HCT116 (cell line): ENCODE data around the gene ITPKB. TPM values are rescaled to one million over a fixed set of nuclear protein-coding genes. Genes with fewer than 3 reads are reported as not detected.

Experiments
- ATAC-seq: fragments of 200-7000 bp; cut with Tn5 transposase; 2 replicates; pipeline ENCODE4 v1.9.1; 2020; ENCODE audit warnings: mild to moderate bottlenecking, moderate library complexity
- BruUV-seq: library from RNA; stranded (reverse); fragments of 400-500 nt; replicated peaks from 2 replicates; lab custom pipeline; 2021; lab: Mats Ljungman, UMichigan
- CTCF ChIA-PET: fragments of 300-600 bp; sonication (Branson Sonifier 250); formaldehyde crosslinking; loops from one replicate; lab custom pipeline; 2021; ENCODE audit warnings: antibody characterized with exemption; lab: Charles Lee
- POLR2A ChIA-PET: fragments of 300-600, 350-600 bp; sonication (Branson Sonifier 250); formaldehyde crosslinking; loops from one replicate; lab custom pipeline; 2021; ENCODE audit warnings: antibody characterized with exemption; lab: Charles Lee
- RAD21 ChIA-PET, 2 experiments: fragments of 300-600 bp; sonication (Branson Sonifier 250); formaldehyde crosslinking; loops; one replicate each; lab custom pipeline; 2023; ENCODE audit warnings: low total read pairs in 2 of 2; ENCODE audit not compliant: uncharacterized antibody in 2 of 2, unreplicated experiment in 2 of 2, low non-redundant PET in 1 of 2; lab: Charles Lee
- DNase-seq: peaks from one replicate; pipeline ENCODE4 v3.0.0-alpha.2; 2010; ENCODE audit warnings: low read depth, low spot score
- H2AFZ ChIP-seq: fragments of 200-600 bp; shearing (Covaris generic), sonication (generic); 2 replicates; pipeline ENCODE4 v1.6.1; 2017; ENCODE audit warnings: low read depth, mixed run types, mixed read lengths, antibody characterized with exemption, low read length; ENCODE audit not compliant: poor library complexity, severe bottlenecking
- H3K27ac ChIP-seq: 2 replicates; pipeline ENCODE4 v1.5.1; 2012; ENCODE audit warnings: low read depth, low read length
- H3K27me3 ChIP-seq: fragments of 200-600 bp; sonication (generic); 2 replicates; pipeline ENCODE4 v1.6.1; 2016; ENCODE audit warnings: mixed run types, low read length, mixed read lengths; ENCODE audit not compliant: insufficient read depth
- H3K36me3 ChIP-seq, 2 experiments: fragments of 200-500 bp in 1 of 2; fragments of 200-600 bp in 1 of 2; sonication (Bioruptor generic) in 1 of 2; sonication (generic) in 1 of 2; 2 replicates each; pipeline versions ENCODE4 v1.5.1 to v1.6.1; 2014 to 2016; ENCODE audit warnings: low read length in 2 of 2, inconsistent platforms in 1 of 2, mixed read lengths in 1 of 2, mixed run types in 1 of 2; ENCODE audit not compliant: insufficient read depth in 2 of 2, control insufficient read depth in 1 of 2
- H3K4me1 ChIP-seq, 2 experiments: fragments of 200-600 bp in 1 of 2; sonication (generic) in 1 of 2; 2 replicates each; pipeline versions ENCODE4 v1.5.1 to v1.6.1; 2012 to 2017; ENCODE audit warnings: low read length in 2 of 2, inconsistent platforms in 1 of 2, mild to moderate bottlenecking in 1 of 2, mixed read lengths in 1 of 2, mixed run types in 1 of 2, moderate library complexity in 1 of 2; ENCODE audit not compliant: insufficient read depth in 2 of 2, control insufficient read depth in 1 of 2
- H3K4me2 ChIP-seq: fragments of 200-600 bp; sonication (generic); 2 replicates; pipeline ENCODE4 v1.6.1; 2017; ENCODE audit warnings: mixed run types, low read length, mixed read lengths
- H3K4me3 ChIP-seq, 2 experiments: fragments of 200-600 bp in 1 of 2; sonication (generic) in 1 of 2; replicated peaks in 1 of 2; 2 replicates each; pipeline ENCODE4 v1.5.1; 2011 to 2016; ENCODE audit warnings: low read length in 2 of 2, control low read depth in 1 of 2, low read depth in 1 of 2, mild to moderate bottlenecking in 1 of 2, mixed read lengths in 1 of 2, mixed run types in 1 of 2
- H3K79me2 ChIP-seq: fragments of 200-600 bp; sonication (generic); 2 replicates; pipeline ENCODE4 v1.6.1; 2017; ENCODE audit warnings: mild to moderate bottlenecking, mixed run types, low read length, moderate library complexity, mixed read lengths; ENCODE audit not compliant: insufficient read depth
- H3K9ac ChIP-seq: fragments of 200-600 bp; sonication (generic); 2 replicates; pipeline ENCODE4 v1.6.1; 2016; ENCODE audit warnings: low read length, mixed read lengths
- H3K9me2 ChIP-seq: fragments of 200-600 bp; sonication (generic), shearing (Covaris generic); 2 replicates; pipeline ENCODE4 v1.6.1; 2017; ENCODE audit warnings: mixed run types, mild to moderate bottlenecking, moderate library complexity; ENCODE audit not compliant: insufficient read depth
- H3K9me3 ChIP-seq, 2 experiments: fragments of 200-500 bp in 1 of 2; fragments of 200-600 bp in 1 of 2; sonication (Bioruptor generic) in 1 of 2; sonication (generic) in 1 of 2; 2 replicates each; pipeline ENCODE4 v1.6.1; 2014 to 2017; ENCODE audit warnings: low read length in 2 of 2, mixed read lengths in 2 of 2, inconsistent platforms in 1 of 2, low read depth in 1 of 2, mild to moderate bottlenecking in 1 of 2, mixed run types in 1 of 2, moderate library complexity in 1 of 2; ENCODE audit not compliant: control insufficient read depth in 1 of 2, insufficient read depth in 1 of 2
- H4K20me1 ChIP-seq: fragments of 200-600 bp; sonication (generic), shearing (Covaris generic); 2 replicates; pipeline ENCODE4 v1.6.1; 2017; ENCODE audit warnings: mixed run types, mild to moderate bottlenecking, moderate library complexity; ENCODE audit not compliant: insufficient read depth
- CBX3 ChIP-seq: IDR thresholded peaks from 2 replicates; pipeline ENCODE4 v1.6.1; 2012; ENCODE audit warnings: low read depth
- CEBPB ChIP-seq: IDR thresholded peaks from 2 replicates; pipeline ENCODE4 v1.6.1; 2012; ENCODE audit warnings: low read depth
- ELF1 ChIP-seq: IDR thresholded peaks from 2 replicates; pipeline ENCODE4 v1.6.1; 2012; ENCODE audit warnings: low read depth, borderline replicate concordance
- EZH2 ChIP-seq: fragments of 200-600 bp; sonication (generic); IDR thresholded peaks from 2 replicates; pipeline ENCODE4 v1.6.1; 2017; ENCODE audit warnings: antibody characterized with exemption, mixed run types
- RAD21 ChIP-seq: IDR thresholded peaks from 2 replicates; pipeline ENCODE4 v1.6.1; 2012; ENCODE audit warnings: low read depth, mild to moderate bottlenecking
- SIN3A ChIP-seq: IDR thresholded peaks from 2 replicates; pipeline ENCODE4 v1.6.1; 2012; ENCODE audit warnings: low read depth
- SP1 ChIP-seq: IDR thresholded peaks from 2 replicates; pipeline ENCODE4 v1.6.1; 2012; ENCODE audit warnings: low read depth
- TCF7L2 ChIP-seq: IDR thresholded peaks from 2 replicates; pipeline ENCODE4 v1.7.0; 2011; ENCODE audit warnings: borderline replicate concordance, inconsistent platforms; ENCODE audit not compliant: insufficient read depth, insufficient read length; ENCODE audit errors: extremely low read depth
- YY1 ChIP-seq: IDR thresholded peaks from 2 replicates; pipeline ENCODE4 v1.6.1; 2011; ENCODE audit warnings: low read length, low read depth, moderate library complexity, mild to moderate bottlenecking; ENCODE audit not compliant: insufficient replicate concordance; ENCODE audit errors: extremely low read depth
- intact Hi-C: fragments of 100-400 bp; cut with micrococcal nuclease; formaldehyde crosslinking; loops from 2 replicates; pipeline ENCODE4 v1.10.0; 2022
- total RNA-seq: library from RNA; stranded (reverse); gene quantifications from one replicate; pipeline ENCODE4 v1.2.1, GENCODE V29; 2021; ENCODE audit not compliant: unreplicated experiment
- TF ChIP-seq, protein P1 (sequence below): IDR thresholded peaks from 2 replicates; pipeline ENCODE4 v1.6.1; 2012; ENCODE audit warnings: low read depth
- TF ChIP-seq, protein P2 (sequence below): IDR thresholded peaks from 2 replicates; pipeline ENCODE4 v1.6.1; 2012

The ITPKB gene
- total RNA-seq, 1 experiment from 2014 or later = 4.4 TPM

DNA sequence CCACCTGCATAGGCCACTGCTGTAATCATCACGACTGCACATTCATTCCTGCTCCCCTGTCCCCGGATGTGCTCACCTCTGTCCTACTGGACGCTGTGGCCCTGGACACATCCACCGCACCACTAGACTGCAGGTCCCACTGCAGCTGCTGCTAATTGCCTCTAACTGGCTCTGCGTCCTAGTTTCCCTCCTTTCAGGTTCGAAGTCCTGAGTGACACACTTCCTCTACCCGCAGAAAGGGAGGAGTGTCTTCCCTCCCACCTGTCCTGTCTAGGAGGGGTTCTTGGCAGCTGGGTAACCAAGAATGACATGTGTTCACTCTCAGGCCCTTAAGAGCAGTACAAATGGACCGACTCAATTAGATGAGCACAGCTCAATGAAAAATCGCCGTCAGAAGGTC is 40.5 kb upstream of the ITPKB start:
- no peak overlapping the region for H3K4me2 ChIP-seq
- no peak overlapping the region for H3K9ac ChIP-seq
- H3K9me3 ChIP-seq = 0 out of 4 replicates have a peak, but pooled peaks cover 0 to 3% of the 10 kb centered on the region in 2 experiments
- H2AFZ ChIP-seq = no peak overlapping the region
- H3K27me3 ChIP-seq = no peaks in the 10 kb centered on the region
- TF ChIP-seq, protein P1, sequence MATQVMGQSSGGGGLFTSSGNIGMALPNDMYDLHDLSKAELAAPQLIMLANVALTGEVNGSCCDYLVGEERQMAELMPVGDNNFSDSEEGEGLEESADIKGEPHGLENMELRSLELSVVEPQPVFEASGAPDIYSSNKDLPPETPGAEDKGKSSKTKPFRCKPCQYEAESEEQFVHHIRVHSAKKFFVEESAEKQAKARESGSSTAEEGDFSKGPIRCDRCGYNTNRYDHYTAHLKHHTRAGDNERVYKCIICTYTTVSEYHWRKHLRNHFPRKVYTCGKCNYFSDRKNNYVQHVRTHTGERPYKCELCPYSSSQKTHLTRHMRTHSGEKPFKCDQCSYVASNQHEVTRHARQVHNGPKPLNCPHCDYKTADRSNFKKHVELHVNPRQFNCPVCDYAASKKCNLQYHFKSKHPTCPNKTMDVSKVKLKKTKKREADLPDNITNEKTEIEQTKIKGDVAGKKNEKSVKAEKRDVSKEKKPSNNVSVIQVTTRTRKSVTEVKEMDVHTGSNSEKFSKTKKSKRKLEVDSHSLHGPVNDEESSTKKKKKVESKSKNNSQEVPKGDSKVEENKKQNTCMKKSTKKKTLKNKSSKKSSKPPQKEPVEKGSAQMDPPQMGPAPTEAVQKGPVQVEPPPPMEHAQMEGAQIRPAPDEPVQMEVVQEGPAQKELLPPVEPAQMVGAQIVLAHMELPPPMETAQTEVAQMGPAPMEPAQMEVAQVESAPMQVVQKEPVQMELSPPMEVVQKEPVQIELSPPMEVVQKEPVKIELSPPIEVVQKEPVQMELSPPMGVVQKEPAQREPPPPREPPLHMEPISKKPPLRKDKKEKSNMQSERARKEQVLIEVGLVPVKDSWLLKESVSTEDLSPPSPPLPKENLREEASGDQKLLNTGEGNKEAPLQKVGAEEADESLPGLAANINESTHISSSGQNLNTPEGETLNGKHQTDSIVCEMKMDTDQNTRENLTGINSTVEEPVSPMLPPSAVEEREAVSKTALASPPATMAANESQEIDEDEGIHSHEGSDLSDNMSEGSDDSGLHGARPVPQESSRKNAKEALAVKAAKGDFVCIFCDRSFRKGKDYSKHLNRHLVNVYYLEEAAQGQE = no peak
- TF ChIP-seq ELF1 = no peak
- TF ChIP-seq RAD21 = no peak
- no peak for TF ChIP-seq YY1
- no peak for TF ChIP-seq CBX3
- TF ChIP-seq, protein P2, sequence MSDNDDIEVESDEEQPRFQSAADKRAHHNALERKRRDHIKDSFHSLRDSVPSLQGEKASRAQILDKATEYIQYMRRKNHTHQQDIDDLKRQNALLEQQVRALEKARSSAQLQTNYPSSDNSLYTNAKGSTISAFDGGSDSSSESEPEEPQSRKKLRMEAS = no peak
- TF ChIP-seq TCF7L2 = no peak
- no peak for TF ChIP-seq SIN3A
- no peak for TF ChIP-seq SP1
- no peak for TF ChIP-seq EZH2
- TF ChIP-seq CEBPB = no peak
- H3K79me2 ChIP-seq = no peaks in the 10 kb centered on the region
- CTCF ChIA-PET = interaction anchor here (1.5 kb wide), 1 partner anchor 14 kb away, joined by 3 read pairs; no protein-coding TSS in a partner anchor
- no peak for ATAC-seq
- no peaks in the 10 kb centered on the region for H3K4me1 ChIP-seq
- no peak overlapping the region for H3K4me3 ChIP-seq
- RAD21 ChIA-PET = no interaction called here
- BruUV-seq = no TSS peak
- POLR2A ChIA-PET = no interaction called here
- H4K20me1 ChIP-seq = no peaks in the 10 kb centered on the region
- no peak overlapping the region for H3K27ac ChIP-seq
- H3K36me3 ChIP-seq = no peaks in the 10 kb centered on the region
- no peak for DNase-seq
- no peaks in the 10 kb centered on the region for H3K9me2 ChIP-seq
- intact Hi-C loops = no loop called here
